HG02571 (cell line): Measurements from ENCODE around the gene BCAR1.
"Not testable (repeated sequence)": the region's sequence is repeated elsewhere in the genome, so short reads cannot be mapped to it uniquely, and the experiment has no call there.

Experiments used
- ATAC-seq: cut with Tn5 transposase; IDR thresholded peaks from one replicate; pipeline ENCODE4 v1.9.1; 2021; ENCODE audit warnings: mild to moderate bottlenecking, moderate library complexity; ENCODE audit not compliant: unreplicated experiment

BCAR1 gene

DNA sequence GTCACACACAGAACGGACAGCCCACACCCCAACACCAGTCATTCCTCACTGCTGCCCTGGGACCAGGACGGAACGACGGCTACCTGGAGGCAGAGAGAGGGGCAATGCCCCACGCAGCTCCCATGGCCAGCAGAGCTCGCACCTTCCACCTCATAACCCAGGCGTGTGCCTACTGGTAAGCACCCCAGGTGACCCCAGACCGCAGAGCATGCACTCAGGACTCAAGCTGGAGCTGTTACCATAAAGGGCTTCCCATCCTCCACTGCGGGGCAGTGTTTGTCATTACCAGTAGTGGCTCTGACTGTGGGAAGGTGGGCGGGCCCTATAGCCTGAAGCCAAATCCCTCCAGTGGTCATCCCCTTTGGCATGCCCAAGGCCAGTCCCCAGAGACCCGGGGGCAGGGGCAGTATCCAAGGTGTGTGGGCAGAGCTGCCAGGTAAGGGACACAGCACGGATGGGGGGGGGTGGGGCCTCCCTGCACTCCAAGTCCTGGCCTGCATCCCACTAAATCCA lies 4.7 kb upstream of the BCAR1 start:
- ATAC-seq: no peak

DNA sequence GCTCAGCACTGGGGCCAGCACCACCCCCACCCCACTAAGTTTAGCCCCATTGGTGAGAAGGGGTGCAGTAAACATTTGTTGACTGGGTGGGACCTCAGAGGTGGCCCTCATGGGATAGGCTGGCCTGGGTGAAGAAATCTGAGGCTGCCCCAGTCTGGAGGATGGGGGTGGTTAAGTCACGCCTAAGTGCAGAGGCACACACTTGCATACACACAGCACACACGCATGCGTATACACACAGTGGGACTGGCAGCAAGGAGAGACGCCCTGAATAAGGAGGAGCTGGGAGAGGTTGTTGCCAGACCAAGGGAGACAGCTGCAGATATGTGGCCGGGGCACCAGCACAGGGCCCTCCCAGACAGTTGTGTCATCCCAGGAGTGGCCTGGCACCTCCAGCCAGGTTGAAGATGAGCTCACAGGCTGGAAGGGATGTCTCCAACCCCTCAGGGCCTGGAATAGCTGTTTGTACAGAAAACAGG lies 3.0 kb upstream of the BCAR1 start:
- no peak for ATAC-seq

DNA sequence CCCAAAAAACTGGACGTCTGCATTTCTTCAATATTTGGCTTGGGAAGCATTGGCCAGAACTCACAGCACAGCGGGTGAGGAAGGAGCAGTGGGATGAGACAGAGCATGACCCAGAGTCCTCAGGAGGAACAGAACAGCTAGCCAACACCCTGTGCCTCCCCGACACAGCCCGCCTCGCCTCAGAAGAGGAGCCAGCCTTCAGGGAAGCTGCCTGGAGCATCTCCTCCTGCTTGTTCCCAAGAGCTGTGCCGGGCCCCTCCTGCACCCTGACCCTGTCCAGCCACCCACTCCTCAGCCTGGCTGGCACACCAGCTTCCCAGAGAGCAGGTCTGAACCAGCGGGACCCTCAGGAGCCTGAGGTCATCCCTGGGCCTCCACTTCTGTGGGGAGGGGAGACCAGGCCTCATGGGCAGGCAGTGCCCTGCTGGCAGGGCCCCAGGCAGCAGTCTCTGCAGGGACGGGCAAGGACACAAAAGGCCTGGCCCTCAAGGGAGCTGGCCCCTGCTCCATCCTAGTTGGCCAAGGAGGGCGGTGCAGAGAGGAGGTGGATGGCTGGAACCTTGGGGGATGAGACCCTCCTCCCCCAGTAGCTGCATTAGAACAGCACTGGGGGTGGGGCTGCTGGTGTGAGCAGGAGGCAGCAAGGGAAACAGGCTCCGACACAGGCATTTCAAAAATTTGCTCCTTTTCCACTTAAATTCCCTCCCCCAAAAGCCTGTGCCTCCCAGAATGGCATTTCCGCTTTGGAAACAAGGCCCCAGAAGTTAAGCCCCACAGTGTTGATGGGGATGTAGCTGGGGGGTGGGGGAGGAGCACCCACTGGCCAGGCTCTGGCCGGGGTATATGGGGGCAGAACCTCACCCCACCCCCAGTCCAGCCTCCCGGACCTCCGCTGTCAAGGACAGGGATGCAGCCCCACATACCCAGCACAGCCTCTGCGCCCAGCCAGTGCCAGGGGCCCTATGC lies 1.8 kb upstream of the BCAR1 start:
- no peak for ATAC-seq

- ATAC-seq: no peak
These were observed 833 bp upstream of the BCAR1 start for GRCh38 chr16:75252049-75252864.

DNA sequence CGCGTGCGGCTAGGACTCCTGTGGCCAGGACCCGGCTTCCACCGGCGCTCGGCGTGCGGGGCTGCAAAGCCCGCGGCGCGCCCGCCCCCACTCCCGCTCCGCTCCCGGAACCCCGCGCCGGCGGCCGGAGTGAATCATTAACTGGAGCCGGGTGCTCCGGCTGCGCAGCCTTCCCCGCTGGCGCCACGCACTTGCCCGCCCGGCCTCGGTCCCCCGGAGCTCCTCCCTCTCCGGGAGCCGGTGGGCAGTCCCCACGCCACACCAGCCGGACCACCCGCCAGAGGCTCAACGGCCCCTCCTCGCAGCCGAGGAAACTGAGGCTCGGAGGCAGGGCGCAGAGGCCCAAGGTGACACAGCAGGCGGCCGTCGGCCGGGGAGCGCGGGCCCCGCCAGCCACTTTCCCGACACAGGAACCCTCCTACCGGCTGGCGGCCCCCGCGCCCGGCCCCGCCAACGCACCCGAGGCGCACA lies 580 bp downstream of the BCAR1 start:
- peak; percentile 26 for ATAC-seq

DNA sequence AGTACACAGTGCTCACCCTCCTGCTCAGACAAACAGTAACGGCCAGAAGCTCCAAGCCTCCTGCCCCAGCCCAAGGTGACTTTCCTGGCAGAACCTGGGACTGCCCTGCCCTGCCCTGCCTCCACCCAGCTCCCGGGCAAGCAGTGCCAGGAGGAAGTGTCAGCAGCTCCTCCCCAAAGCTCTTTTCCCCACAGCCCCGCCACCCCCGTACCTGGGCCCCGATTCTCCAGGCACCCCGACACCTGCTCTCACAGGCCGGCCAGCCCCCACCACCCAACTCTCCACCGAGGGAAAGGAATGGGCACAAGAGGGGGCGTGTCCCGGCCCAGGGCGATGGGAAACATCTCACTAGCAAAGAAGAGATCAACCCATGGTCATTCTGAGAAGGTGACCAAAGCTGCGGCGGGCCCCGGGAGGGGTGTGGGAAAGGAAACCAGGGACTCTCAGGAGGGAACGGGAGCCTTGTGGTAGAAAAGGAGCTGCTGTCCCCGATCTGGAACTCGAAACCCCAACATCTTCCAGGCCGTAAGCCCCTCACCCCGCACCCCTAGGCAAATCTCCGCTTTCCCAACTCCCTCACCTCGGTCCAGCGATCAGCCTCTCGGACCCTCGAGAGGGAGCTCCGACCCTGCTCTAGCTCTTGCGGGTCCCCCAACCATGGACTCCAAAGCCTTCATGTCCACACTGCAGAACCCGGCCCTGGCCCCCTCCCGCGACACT lies 1.2 kb downstream of the BCAR1 start:
- no peak for ATAC-seq

DNA sequence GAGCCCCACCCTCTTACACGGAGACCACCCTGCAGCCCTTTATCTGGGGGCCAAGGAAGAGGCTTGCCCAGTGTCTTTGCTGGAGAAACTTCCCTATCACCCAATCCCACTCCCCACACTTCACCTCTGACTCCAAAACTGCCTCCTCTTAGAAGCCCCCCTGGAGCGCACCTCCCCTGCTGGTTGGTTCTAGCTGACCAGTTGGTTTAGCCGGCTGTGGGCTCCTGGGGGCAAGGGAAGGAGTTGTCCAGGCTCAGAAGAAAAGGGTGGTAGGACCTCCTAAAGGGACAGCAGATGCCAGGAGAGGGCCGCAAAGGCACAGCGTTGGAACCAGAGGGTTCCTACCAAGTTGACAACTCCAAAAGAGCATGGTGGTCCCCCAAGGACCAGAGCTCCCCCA lies 2.0 kb downstream of the BCAR1 start:
- ATAC-seq: no peak

DNA sequence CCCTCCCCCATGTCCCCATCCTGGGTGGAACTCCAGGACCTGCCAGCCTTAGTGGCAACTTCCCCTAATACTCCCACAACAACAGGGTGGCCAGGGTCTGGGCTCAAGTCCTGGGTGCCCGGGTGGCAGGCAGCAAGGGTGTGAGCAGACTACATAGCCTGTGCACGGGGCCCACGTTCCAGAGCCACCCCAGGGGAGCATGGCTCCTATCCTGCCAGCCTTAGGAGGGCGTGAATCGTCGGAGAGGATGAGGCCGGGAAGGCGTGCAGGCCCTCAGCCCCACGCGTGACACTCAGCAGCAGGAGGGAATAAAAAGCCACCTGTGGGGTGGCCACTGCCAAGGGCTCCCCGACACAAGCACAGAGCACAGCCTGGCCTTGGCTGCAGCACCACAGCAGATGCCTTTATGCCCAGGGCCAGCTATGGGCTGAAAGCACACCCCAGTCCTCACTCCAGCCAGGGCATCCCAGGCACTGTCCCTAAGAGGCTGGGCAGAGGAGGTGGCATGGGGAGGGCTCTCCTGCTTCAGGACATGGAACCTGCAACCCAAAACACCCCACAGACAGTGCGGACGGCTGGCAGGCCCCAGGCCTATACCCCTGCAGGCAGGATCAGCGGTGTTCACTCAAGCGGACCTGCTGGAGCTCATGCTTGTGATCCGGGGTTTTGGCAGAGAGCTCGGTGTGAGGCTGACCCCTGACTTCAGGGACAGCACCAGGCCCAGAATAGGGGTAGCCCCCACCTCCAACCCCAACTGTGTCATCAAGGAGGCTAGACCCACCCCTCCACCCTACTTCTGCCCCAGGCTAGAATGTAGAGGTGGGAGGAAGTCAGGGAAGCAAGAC lies 2.7 kb downstream of the BCAR1 start:
- no peak for ATAC-seq

DNA sequence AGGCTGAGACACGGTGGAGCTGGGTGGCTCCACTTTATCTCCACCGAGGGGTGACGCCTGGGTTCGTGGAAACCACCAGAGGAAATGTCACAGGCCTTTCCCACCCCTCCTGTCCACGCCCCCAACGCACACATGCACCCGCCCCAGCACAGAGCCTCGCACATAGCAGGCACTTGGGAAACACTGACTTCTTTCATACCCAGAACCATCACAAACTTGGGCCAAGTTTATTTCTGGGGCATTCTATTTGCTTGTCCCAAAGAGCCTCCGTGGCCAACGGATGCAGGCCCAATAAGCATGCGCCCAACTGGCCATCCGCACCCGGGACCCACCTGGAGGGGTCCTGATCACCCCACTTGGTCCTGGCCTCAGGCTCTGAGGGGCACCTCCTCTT lies 3.3 kb downstream of the BCAR1 start:
- no peak for ATAC-seq

- ATAC-seq: no peak
These were observed 4.2 kb downstream of the BCAR1 start for GRCh38 chr16:75247249-75247648.

GRCh38 chr16:75246504-75247205 lies 4.8 kb downstream of the BCAR1 start:
- ATAC-seq: no peak

DNA sequence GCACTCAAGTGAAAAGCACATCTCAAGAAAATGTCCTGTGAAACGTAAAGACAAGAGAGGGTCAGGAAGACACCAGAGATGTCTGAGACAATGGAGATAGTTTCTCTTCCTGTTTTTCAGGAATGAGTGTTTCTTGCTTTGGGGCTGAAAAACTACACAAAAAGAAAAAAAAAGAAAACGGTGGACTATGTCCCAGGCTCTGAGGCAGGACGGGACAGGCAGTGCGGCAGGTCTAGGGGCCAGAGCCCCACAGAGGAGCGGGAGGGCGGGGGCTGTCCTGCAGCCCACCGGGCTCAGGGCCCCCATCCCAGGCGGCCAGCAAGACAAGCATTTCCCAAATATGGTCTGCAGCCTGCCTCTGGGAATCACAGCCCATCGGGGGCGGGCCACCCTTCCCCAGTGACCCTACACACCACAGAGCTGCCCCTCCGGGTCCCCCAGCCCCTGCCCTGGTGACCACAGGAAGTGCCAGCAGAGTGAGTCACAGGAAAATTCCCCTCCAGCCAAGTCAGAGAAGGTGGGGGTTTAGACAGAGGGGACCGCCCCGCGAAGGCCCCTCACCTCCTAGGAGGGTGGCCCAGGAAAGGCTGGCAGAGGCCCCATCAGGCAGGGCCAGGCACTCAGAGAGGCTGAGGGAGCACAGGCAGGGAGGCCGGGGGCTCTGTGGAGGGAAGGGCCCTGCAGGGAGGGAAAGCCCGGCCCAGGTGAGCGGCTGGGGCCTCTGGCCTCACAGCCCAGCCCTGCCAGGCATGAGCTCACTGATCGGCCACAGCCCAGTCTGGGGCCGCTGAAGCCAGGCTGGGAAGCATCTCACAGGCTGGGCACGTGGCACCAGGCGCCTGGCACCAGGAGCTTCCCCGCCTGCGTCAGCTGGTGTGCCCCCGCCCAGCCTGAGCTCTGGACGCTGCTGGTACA lies 6.3 kb downstream of the BCAR1 start:
- ATAC-seq: peak; percentile 43

GRCh38 chr16:75244225-75244809 lies 7.1 kb downstream of the BCAR1 start:
- no peak for ATAC-seq

- ATAC-seq: no peak
These were observed 7.7 kb downstream of the BCAR1 start for GRCh38 chr16:75243667-75244224.

DNA sequence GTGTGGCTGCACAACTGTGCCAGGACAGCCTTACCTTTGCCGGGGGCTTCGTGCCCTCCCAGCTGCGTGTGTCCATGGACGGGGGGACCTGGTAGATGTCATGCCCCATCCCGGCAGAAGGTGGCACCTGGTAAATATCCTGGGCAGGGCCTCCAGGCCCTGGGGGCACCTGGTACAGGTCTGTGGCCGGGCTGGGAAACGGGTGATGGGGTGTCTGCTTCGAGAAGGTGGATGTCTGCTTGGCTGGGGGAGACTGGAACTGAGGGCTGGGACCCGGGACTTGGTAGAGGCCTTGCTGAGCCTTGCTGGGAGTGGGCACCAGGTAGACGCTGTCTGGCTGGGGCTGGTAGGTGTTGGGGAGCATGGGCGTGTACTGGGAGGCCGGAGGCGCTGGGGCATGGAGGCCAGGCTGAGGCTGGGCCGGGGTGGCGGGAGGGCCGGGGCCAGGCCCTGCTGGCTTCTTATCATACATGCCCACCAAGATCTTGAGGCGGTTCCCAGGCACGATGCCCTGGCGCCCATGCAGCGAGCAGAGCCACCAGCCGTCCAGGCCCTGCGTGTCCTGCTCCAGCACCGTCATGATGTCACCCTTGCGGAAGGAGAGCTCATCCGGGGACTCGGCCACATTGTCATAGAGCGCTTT lies 8.9 kb downstream of the BCAR1 start:
- not testable (repeated sequence) for ATAC-seq

DNA sequence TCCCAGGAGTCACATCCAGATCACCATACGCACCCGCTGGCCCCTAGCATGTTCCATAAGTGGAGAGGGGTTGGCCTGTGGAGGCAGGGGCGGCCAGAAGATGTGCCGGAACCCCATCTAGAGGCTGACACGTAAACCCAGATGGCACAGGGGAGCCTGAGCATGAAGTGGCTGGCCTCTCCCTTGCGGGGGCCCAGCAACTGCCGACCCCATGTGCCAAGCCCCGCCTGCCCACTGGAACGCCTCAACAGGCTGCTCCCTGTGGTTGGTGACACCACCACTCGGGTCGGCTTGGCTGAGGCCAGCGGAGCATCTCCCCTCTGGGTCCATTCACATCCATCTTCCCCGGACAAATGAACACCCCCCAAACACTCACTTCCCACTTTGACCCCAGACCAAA lies 9.5 kb downstream of the BCAR1 start:
- ATAC-seq: no peak

DNA sequence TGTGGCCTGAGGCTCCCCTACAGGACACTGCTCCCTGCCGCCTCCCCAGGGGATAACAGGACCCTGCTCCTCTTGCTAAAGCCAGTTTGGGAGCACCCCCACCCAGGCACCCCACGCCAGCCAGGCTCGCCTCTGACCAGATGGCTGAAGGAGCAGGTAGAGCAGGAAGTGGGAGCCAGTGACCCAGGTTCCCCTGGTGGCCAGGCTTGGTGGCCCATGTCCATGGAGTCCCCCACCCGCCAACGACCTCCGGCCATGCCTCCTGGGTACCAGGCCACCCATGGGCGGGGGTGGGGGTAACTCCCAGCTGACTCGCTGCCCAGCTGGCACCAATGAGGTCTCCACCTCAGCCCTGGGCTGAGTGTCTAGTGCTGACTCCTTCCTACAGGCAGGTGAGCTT lies 10.0 kb downstream of the BCAR1 start:
- no peak for ATAC-seq
